SK-N-SH (cell line): ENCODE data around the gene JMJD8.

ENCODE experiments used
- CTCF ChIP-seq: fragments of 200-600 bp; sonication (generic); IDR thresholded peaks from 2 replicates; pipeline ENCODE4 v1.6.1; 2017; ENCODE audit warnings: antibody characterized with exemption, mild to moderate bottlenecking, moderate library complexity
- ELF1 ChIP-seq: IDR thresholded peaks from 2 replicates; pipeline ENCODE4 v1.4.0; 2012
- EP300 ChIP-seq, 2 experiments: IDR thresholded peaks; 2 replicates each; pipeline versions ENCODE4 v1.4.0 to v1.6.1; 2012; ENCODE audit warnings: borderline replicate concordance in 1 of 2, low read depth in 1 of 2, low read length in 1 of 2
- POLR2AphosphoS5 ChIP-seq: IDR thresholded peaks from 2 replicates; pipeline ENCODE4 v1.6.1; 2012; ENCODE audit warnings: low read depth, low read length
- RAD21 ChIP-seq: IDR thresholded peaks from 2 replicates; pipeline ENCODE4 v1.6.1; 2012; ENCODE audit warnings: mild to moderate bottlenecking, low read length
- REST ChIP-seq: IDR thresholded peaks from 2 replicates; pipeline ENCODE4 v1.6.1; 2012; ENCODE audit warnings: mild to moderate bottlenecking, low read depth, low read length, moderate library complexity
- TF ChIP-seq, protein P1 (sequence below): IDR thresholded peaks from 2 replicates; pipeline ENCODE4; 2012
- TF ChIP-seq, protein P2 (sequence below): IDR thresholded peaks from 2 replicates; pipeline ENCODE4 v1.4.0; 2012; ENCODE audit warnings: low read depth, borderline replicate concordance

- no peak for TF ChIP-seq POLR2AphosphoS5
- TF ChIP-seq, protein P1, sequence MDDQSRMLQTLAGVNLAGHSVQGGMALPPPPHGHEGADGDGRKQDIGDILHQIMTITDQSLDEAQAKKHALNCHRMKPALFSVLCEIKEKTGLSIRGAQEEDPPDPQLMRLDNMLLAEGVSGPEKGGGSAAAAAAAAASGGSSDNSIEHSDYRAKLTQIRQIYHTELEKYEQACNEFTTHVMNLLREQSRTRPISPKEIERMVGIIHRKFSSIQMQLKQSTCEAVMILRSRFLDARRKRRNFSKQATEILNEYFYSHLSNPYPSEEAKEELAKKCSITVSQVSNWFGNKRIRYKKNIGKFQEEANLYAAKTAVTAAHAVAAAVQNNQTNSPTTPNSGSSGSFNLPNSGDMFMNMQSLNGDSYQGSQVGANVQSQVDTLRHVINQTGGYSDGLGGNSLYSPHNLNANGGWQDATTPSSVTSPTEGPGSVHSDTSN: no peak
- TF ChIP-seq ELF1: no peak
- TF ChIP-seq CTCF: no peak
- no peak for TF ChIP-seq EP300 (IDR thresholded peaks at IDR 0.05; ENCODE audit: borderline replicate concordance in 1 of 2, low read depth in 1 of 2, low read length in 1 of 2)
- TF ChIP-seq REST: no peak
- no peak for TF ChIP-seq RAD21
- TF ChIP-seq, protein P2, sequence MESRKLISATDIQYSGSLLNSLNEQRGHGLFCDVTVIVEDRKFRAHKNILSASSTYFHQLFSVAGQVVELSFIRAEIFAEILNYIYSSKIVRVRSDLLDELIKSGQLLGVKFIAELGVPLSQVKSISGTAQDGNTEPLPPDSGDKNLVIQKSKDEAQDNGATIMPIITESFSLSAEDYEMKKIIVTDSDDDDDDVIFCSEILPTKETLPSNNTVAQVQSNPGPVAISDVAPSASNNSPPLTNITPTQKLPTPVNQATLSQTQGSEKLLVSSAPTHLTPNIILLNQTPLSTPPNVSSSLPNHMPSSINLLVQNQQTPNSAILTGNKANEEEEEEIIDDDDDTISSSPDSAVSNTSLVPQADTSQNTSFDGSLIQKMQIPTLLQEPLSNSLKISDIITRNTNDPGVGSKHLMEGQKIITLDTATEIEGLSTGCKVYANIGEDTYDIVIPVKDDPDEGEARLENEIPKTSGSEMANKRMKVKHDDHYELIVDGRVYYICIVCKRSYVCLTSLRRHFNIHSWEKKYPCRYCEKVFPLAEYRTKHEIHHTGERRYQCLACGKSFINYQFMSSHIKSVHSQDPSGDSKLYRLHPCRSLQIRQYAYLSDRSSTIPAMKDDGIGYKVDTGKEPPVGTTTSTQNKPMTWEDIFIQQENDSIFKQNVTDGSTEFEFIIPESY: no peak
Observed at GRCh38 chr16:710500-711075, 26.5 kb upstream of the JMJD8 start.
